Large intestine (tissue), 12 donors: ENCODE data around the gene MAGEB6B. TPM values are rescaled to one million over a fixed set of nuclear protein-coding genes. Genes with fewer than 3 reads are reported as not detected.
"Not testable (repeated sequence)": the region's sequence is repeated elsewhere in the genome, so short reads cannot be mapped to it uniquely, and the experiment has no call there.

Experiments
- DNase-seq, 2 donors: peaks; one replicate each; pipeline versions ENCODE4 v3.0.0 to v3.0.0-alpha.2; 2013
- H3K27ac ChIP-seq: one replicate; pipeline ENCODE4 v1.5.1; 2013; ENCODE audit warnings: low read length
- H3K27me3 ChIP-seq: 2 replicates; pipeline ENCODE4 v1.6.1; 2013; ENCODE audit warnings: low read length; ENCODE audit not compliant: control insufficient read depth, insufficient read depth
- H3K36me3 ChIP-seq: 2 replicates; pipeline ENCODE4 v1.6.1; 2013; ENCODE audit warnings: low read length; ENCODE audit not compliant: control insufficient read depth, insufficient read depth
- H3K4me1 ChIP-seq: one replicate; pipeline ENCODE4 v1.6.1; 2013; ENCODE audit warnings: low read length; ENCODE audit not compliant: control insufficient read depth, insufficient read depth
- H3K4me3 ChIP-seq: one replicate; pipeline ENCODE4 v1.5.1; 2013; ENCODE audit warnings: low read length
- H3K9me3 ChIP-seq: one replicate; pipeline ENCODE4 v1.6.1; 2013; ENCODE audit warnings: mild to moderate bottlenecking, low read depth, low read length, moderate library complexity; ENCODE audit not compliant: control insufficient read depth
- WGBS: methylation state at CpG from one replicate; pipeline ENCODE4 v1.1.5; 2013; ENCODE audit warnings: low lambda C conversion rate; ENCODE audit not compliant: insufficient coverage; 5-methylcytosine and 5-hydroxymethylcytosine counted together
- long read RNA-seq, 11 donors: transcript quantifications; one replicate each; lab custom pipeline, GENCODE V29; 2026
- polyA plus RNA-seq: library from polyadenylated mRNA; unstranded; fragments of 120-200 nt; gene quantifications from one replicate; pipeline ENCODE4 v1.2.1, GENCODE V29; 2013

MAGEB6B gene
- not detected for polyA plus RNA-seq
- long read RNA-seq, donor 1, result 0 reads
- long read RNA-seq, donor 2, result 0 reads
- long read RNA-seq, donor 3, result 0 reads
- long read RNA-seq, donor 4, result 0 reads
- long read RNA-seq, donor 5, result 0 reads
- long read RNA-seq, donor 6, result 0 reads
- long read RNA-seq, donor 7, result 0 reads
- long read RNA-seq, donor 8, result 0 reads
- long read RNA-seq, donor 9, result 0 reads
- long read RNA-seq, donor 10, result 0 reads
- long read RNA-seq, donor 11, result 0 reads

DNA sequence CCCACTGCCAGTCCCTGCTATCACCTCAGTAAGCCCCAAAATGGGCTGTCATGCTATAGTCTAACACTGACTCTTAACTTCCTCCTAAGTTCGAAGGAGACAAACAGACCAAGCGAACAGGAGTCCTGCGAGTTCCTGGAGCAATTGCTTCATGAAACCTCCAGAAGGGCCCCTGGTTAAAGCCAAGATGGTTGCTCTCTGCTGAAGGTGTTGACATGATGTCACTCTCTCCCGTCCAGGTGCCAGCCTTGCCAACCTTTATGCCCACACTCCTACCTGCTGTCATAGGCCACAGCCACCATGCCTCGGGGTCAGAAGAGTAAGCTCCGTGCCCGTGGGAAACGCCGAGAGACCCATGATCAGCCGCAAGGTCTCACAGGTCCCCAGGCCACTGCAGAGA, at the start of gene MAGEB6B:
TSS of gene MAGEB6B (plus strand) at position 301 of the 400 bp plus-strand sequence. CDS start at position 301, 0 bp downstream.
- H3K9me3 ChIP-seq, result no peaks in the 10 kb centered on the region
- WGBS, result no CpG with 5 or more reads among the region's 10 CpGs
- no peaks in the 10 kb centered on the region for H3K36me3 ChIP-seq
- H3K4me1 ChIP-seq, result no peaks in the 10 kb centered on the region
- H3K27me3 ChIP-seq, result no peaks in the 10 kb centered on the region
- no peak for DNase-seq
- H3K4me3 ChIP-seq, result no peak within 1 kb of the TSS
- no peak within 1 kb of the TSS for H3K27ac ChIP-seq

- WGBS, result no CpG with 5 or more reads among the region's 11 CpGs
- Histone ChIP-seq H3K27me3 (no peaks in the 10 kb centered on the region), H3K27ac (no peak within 1 kb of the TSS), H3K4me3 (no peak within 1 kb of the TSS), H3K36me3 (no peaks in the 10 kb centered on the region), H3K4me1 (no peaks in the 10 kb centered on the region), H3K9me3 (no peaks in the 10 kb centered on the region)
- DNase-seq, result no peak
Observed at GRCh38 chrX:26138274-26138673, 22.1 kb upstream of the MAGEB6B start, which contains the start of gene MAGEB18. Gene MAGEB18, plus strand, starts transcription at chrX:26138343. Its CDS starts 643 bp downstream, at chrX:26138986.

DNA sequence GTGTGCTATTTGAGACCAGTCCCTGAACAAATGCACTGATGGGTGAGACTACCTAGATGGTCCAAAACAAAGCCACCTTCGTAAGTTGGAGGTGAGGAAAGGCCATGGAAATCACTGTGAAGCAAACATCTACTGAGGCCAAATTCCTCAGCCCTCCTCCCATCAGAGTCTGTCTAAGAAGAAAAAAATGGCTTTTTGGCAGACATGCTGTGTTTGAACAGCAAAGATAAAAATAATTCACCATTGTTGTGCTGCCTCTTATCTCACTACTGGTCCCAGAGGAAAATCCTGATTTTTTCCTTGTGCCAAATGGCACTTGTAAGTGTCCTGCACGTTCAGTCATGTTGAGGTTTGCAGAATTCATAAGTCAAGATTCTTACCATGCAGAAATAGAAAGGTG, 14.4 kb upstream of the MAGEB6B start:
- no peaks in the 10 kb centered on the region for H3K36me3 ChIP-seq
- no peak for DNase-seq
- WGBS, result no CpG with 5 or more reads among the region's 2 CpGs
- H3K9me3 ChIP-seq, result no peaks in the 10 kb centered on the region
- H3K4me3 ChIP-seq, result no peak overlapping the region
- no peak overlapping the region for H3K27ac ChIP-seq
- no peaks in the 10 kb centered on the region for H3K4me1 ChIP-seq
- H3K27me3 ChIP-seq, result no peaks in the 10 kb centered on the region

DNA sequence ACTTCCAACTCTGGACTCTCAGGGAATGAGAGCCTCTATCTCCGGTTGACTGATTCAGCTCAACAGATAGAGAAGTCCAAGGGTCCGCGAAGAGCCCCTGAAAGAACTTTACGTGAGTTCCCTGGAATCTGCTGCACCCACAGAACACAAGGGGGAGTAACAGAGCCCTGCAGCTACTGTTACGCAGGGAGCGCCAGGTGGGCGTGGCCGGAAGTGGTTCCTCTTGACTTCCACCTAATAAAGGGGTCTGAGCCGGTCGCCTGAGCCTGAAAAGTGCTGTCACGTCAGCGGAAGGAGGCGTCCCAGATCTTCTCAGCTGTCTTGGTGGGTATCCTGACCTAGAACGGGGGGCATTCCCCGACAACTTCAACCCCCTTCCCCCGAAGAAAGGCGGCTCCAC, 31.8 kb downstream of the MAGEB6B start, which contains the start of gene MAGEB6:
TSS of gene MAGEB6 (plus strand) at position 237 of the 400 bp plus-strand sequence. CDS start 1,407 bp downstream, outside the sequence.
- no peak within 1 kb of the TSS for H3K4me3 ChIP-seq
- H3K9me3 ChIP-seq, result no peaks in the 10 kb centered on the region
- WGBS, result no CpG with 5 or more reads among the region's 17 CpGs
- H3K36me3 ChIP-seq, result no peaks in the 10 kb centered on the region
- DNase-seq, result no peak
- H3K27ac ChIP-seq, result no peak within 1 kb of the TSS
- H3K27me3 ChIP-seq, result no peaks in the 10 kb centered on the region
- H3K4me1 ChIP-seq, result no peaks in the 10 kb centered on the region

DNA sequence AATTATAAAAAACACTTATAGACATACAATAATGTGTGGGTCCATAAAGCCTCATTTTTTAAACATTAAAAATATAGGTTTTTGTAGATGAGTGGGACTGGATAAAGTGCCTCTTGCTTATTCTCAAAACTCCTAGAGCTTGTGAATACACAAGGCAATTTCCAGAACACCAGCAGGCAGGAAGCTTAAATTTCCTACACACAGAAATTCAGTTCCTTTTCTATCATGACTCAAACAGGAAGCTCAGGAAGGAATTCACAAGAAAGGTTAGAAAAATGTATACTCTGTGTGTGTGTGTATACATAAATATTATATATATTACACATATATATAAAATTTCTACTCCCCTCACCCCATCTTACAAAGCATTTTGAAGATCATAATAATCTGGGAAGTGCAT, 43.2 kb downstream of the MAGEB6B start:
- H3K4me1 ChIP-seq, result no peaks in the 10 kb centered on the region
- H3K27ac ChIP-seq, result no peak overlapping the region
- H3K9me3 ChIP-seq, result peaks cover 6% of the 10 kb centered on the region
- H3K36me3 ChIP-seq, result no peaks in the 10 kb centered on the region
- no peak overlapping the region for H3K4me3 ChIP-seq
- no peak for DNase-seq
- H3K27me3 ChIP-seq, result no peaks in the 10 kb centered on the region

DNA sequence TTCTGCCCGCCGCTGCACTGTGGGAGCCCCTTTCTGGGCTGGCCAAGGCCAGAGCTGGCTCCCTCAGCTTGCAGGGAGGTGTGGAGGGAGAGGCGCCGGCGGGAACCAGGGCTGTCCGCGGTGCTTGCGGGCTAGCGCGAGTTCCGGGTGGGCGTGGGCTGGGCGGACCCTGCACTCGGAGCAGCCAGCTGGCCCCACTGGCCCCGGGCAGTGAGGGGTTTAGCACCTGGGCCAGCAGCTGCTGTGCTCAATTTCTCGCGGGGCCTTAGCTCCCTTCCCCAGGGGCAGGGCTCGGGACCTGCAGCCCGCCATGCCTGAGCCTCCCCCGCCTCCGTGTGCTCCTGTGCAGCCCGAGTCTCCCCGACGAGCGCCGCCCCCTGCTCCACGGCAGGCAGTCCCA, 44.3 kb downstream of the MAGEB6B start:
- H3K27me3 ChIP-seq, H3K4me3 ChIP-seq, H3K9me3 ChIP-seq, H3K36me3 ChIP-seq, DNase-seq, H3K27ac ChIP-seq, H3K4me1 ChIP-seq: not testable (repeated sequence)
- WGBS, result no CpG with 5 or more reads among the region's 27 CpGs

DNA sequence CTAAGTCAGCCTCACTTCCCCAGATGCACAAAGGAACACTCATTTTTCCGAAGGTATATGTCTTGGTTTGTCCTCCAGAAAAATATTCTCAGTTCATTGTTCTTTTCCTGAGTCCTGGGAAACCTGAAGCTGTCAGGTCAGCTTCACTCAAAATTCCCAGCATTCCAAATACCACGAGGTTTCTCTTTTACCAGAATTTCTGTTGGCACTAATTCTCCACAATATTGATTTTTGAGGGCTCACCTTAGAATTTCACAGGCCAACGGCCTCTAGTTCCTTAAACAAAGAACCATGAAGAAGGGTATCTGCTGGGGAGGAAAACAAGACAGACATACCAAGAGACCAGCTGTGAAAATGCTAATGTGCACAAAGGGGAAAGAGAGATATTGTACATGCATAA, 47.6 kb downstream of the MAGEB6B start:
- Histone ChIP-seq H3K4me1 (no peaks in the 10 kb centered on the region), H3K9me3 (peaks cover 6% of the 10 kb centered on the region), H3K36me3 (no peaks in the 10 kb centered on the region), H3K27me3 (no peaks in the 10 kb centered on the region), H3K27ac (no peak overlapping the region), H3K4me3 (no peak overlapping the region)
- WGBS, result no CpG with 5 or more reads among the region's 3 CpGs
- no peak for DNase-seq

Other genes starting within 250 kb of the MAGEB6B start
- gene MAGEB18, start 22.3 kb upstream of the MAGEB6B start, polyA plus RNA-seq, result not detected
- not detected for gene MAGEB6, start 31.8 kb downstream of the MAGEB6B start, polyA plus RNA-seq
- gene MAGEB5, start 55.6 kb downstream of the MAGEB6B start, polyA plus RNA-seq, result not detected